PFSK-1 (cell line): ENCODE measurements around the gene IL10RB.

Experiments
- FOXP2 ChIP-seq: optimal IDR thresholded peaks from 2 replicates; pipeline ENCODE3; 2011; ENCODE audit warnings: borderline replicate concordance, control low read depth, inconsistent platforms; ENCODE audit not compliant: insufficient read depth; ENCODE audit errors: extremely low read length, extremely low read depth
- POLR2AphosphoS5 ChIP-seq: IDR thresholded peaks from 2 replicates; pipeline ENCODE4 v1.6.1; 2012; ENCODE audit warnings: low read depth, mild to moderate bottlenecking, control low read depth, low read length, moderate library complexity
- SIN3A ChIP-seq: IDR thresholded peaks from 2 replicates; pipeline ENCODE4 v1.6.1; 2012; ENCODE audit warnings: mild to moderate bottlenecking, low read length, moderate library complexity, borderline replicate concordance; ENCODE audit not compliant: insufficient read depth
- TAF1 ChIP-seq: IDR thresholded peaks from 2 replicates; pipeline ENCODE4 v1.6.1; 2012; ENCODE audit warnings: low read length, control low read depth, borderline replicate concordance; ENCODE audit not compliant: insufficient read depth
- TF ChIP-seq, protein P1 (sequence below), 2 experiments: IDR thresholded peaks; 2 replicates each; pipeline versions ENCODE4 v1.6.1 to v1.8.0; 2011 to 2012; ENCODE audit warnings: low read depth in 2 of 2, low read length in 2 of 2, control low read depth in 1 of 2, inconsistent platforms in 1 of 2, mild to moderate bottlenecking in 1 of 2, moderate library complexity in 1 of 2; ENCODE audit not compliant: insufficient read depth in 1 of 2

The IL10RB gene

DNA sequence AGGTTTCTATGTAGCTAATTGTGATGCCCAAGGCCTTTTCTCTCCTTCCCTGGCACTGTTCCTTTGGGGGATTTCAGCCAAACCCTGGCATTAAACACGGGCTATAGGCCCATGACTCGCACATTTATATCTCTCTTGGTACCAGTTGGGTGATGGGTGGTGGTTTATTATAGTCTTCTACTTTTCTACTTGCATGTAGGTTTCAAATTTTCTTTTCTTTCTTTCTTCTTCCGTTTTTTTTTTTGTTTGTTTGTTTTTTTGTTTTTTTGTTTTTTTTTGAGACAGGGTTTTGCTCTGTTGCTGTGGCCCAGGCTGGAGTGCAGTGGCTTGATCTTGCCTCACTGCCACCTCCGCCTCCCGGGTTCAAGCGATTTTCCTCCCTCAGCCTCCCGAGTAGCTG lies 1.1 kb downstream of the IL10RB start:
- TF ChIP-seq, protein P1, sequence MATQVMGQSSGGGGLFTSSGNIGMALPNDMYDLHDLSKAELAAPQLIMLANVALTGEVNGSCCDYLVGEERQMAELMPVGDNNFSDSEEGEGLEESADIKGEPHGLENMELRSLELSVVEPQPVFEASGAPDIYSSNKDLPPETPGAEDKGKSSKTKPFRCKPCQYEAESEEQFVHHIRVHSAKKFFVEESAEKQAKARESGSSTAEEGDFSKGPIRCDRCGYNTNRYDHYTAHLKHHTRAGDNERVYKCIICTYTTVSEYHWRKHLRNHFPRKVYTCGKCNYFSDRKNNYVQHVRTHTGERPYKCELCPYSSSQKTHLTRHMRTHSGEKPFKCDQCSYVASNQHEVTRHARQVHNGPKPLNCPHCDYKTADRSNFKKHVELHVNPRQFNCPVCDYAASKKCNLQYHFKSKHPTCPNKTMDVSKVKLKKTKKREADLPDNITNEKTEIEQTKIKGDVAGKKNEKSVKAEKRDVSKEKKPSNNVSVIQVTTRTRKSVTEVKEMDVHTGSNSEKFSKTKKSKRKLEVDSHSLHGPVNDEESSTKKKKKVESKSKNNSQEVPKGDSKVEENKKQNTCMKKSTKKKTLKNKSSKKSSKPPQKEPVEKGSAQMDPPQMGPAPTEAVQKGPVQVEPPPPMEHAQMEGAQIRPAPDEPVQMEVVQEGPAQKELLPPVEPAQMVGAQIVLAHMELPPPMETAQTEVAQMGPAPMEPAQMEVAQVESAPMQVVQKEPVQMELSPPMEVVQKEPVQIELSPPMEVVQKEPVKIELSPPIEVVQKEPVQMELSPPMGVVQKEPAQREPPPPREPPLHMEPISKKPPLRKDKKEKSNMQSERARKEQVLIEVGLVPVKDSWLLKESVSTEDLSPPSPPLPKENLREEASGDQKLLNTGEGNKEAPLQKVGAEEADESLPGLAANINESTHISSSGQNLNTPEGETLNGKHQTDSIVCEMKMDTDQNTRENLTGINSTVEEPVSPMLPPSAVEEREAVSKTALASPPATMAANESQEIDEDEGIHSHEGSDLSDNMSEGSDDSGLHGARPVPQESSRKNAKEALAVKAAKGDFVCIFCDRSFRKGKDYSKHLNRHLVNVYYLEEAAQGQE (IDR thresholded peaks at IDR 0.05; ENCODE audit: insufficient read depth in 1 of 2, low read depth in 2 of 2, low read length in 2 of 2): no peak
- TF ChIP-seq FOXP2: no peak
- TF ChIP-seq SIN3A: no peak

DNA sequence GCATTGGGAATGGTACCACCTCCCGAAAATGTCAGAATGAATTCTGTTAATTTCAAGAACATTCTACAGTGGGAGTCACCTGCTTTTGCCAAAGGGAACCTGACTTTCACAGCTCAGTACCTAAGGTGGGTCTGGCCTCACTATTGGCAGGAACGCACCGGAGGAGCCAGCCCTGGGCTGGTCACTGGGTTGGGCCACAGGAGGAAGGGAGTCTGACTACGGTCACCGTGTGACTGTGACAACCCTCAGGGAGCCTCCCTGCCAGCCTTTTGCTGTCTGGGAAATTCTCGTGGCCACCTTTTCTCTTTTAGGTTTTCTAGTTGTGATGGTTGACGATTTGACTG lies 2.2 kb downstream of the IL10RB start:
- TF ChIP-seq, protein P1 (IDR thresholded peaks at IDR 0.05; ENCODE audit: insufficient read depth in 1 of 2, low read depth in 2 of 2, low read length in 2 of 2): no peak
- TF ChIP-seq SIN3A (no peak), TAF1 (no peak), POLR2AphosphoS5 (no peak), FOXP2 (no peak)

DNA sequence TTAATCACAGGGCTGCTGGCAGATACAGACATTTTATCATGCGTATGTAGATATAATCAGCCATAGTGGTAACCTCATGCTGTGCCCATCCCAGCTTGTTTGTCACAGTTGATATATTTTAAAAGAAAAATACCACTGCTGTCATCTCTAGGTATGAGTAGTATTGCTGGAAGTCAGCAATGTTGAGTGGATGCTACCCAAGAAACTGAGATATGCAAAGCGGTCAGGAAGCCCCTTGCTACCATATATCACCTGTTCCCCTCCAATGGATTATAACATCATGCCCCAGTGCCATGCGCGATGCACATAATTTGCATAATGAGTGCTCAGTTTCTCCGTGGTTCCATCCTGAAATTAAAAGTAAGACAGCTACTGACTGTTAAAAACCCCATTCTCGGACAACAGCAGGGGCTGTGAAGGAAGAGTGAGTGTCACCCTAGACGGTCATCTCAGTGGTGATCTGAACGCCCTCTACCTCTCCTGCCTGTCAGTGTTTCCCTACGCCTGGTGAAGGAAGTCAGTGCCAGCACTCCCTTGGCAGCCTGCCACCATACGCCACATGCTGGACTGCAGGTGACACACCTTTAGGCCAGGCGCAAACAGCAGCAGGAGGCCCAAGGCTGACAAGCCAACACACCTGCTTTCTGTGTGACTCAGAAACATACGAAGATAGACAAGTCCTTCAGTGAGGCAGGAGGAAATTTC lies 2.7 kb downstream of the IL10RB start:
- no peak for TF ChIP-seq POLR2AphosphoS5
- TF ChIP-seq, protein P1 (IDR thresholded peaks at IDR 0.05; ENCODE audit: insufficient read depth in 1 of 2, low read depth in 2 of 2, low read length in 2 of 2): no peak
- no peak for TF ChIP-seq FOXP2
- TF ChIP-seq SIN3A: no peak
- no peak for TF ChIP-seq TAF1

DNA sequence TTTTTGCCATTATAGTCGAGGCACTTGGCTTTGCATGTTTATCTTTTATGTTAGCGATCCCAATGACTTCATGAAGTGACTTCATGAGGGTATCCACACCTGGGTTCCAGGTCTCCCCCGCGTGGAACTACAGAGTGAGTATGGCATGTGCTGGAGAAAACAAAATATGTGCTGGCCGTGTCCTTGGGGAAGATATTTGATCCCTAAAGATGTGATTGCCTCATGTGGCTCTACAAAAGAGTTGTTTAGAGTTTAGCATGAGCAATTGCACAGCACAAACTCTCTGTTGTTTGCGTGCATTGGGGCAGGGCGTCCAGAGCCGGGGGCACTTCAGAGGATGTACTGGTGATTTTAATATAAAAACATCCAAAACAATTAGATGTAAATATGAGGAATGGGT lies 4.8 kb downstream of the IL10RB start:
- TF ChIP-seq SIN3A: no peak
- no peak for TF ChIP-seq FOXP2
- no peak for TF ChIP-seq TAF1
- TF ChIP-seq, protein P1 (IDR thresholded peaks at IDR 0.05; ENCODE audit: insufficient read depth in 1 of 2, low read depth in 2 of 2, low read length in 2 of 2): no peak
- no peak for TF ChIP-seq POLR2AphosphoS5

DNA sequence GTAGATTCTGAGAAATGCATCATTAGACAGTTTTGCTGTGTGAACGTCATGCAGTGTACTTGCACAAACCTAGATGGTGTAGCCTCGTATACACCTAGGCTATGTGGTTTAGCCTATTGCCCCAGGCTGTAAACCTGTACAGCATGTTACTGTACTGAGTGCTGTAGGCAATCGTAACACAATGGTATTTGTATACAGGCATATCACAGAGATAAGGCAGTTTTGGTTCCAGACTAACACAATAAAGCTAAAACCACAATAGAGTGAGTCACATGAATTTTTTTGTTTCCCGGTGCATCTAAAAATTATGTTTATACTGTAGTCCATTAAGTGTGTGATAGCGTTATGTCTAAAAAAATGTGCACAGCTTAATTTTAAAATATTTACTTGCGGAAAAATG lies 6.9 kb downstream of the IL10RB start:
- no peak for TF ChIP-seq FOXP2

DNA sequence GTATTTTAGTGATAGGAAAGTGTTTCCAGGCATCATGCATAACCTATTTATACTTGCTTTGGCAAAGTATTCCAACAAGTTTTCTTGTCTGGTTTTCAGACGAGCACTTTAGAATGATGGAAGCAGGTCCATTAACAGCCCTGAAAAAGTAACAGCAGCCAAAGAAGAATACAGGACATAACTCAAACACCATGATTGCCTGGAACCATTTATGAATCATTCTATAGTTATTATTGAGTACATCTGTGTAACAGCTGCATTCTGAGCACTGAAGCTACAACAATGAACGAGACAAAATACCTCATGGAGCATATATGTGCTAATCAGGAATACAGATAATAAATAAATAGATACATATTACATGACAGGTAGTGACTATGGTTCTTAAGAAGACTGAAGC lies 12.6 kb downstream of the IL10RB start:
- no peak for TF ChIP-seq POLR2AphosphoS5
- TF ChIP-seq SIN3A: no peak
- TF ChIP-seq TAF1: no peak
- TF ChIP-seq, protein P1 (IDR thresholded peaks at IDR 0.05; ENCODE audit: insufficient read depth in 1 of 2, low read depth in 2 of 2, low read length in 2 of 2): no peak
- no peak for TF ChIP-seq FOXP2
